Measurements from ENCODE around the gene RAD51B.

DNA sequence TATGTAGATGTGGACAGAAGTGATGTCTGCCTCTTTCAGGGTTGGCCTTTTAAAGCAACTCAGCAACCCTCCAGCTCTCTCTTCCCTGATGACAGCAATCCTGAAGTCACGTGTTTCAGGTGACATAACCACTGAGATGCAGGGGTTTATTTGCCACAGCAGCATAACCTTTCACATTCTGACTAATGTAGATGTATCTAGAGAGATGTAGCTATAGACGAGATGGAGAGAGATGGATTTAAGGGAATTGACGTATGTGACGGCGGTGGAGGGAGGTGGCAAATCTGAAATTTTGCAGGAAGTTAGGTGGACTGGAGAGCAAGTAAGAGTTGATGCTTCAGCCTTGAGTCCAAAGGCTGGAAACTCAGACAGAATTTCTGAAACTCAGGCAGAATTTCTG is 847.3 kb downstream of the RAD51B start:
- TF ChIP-seq, protein P1, sequence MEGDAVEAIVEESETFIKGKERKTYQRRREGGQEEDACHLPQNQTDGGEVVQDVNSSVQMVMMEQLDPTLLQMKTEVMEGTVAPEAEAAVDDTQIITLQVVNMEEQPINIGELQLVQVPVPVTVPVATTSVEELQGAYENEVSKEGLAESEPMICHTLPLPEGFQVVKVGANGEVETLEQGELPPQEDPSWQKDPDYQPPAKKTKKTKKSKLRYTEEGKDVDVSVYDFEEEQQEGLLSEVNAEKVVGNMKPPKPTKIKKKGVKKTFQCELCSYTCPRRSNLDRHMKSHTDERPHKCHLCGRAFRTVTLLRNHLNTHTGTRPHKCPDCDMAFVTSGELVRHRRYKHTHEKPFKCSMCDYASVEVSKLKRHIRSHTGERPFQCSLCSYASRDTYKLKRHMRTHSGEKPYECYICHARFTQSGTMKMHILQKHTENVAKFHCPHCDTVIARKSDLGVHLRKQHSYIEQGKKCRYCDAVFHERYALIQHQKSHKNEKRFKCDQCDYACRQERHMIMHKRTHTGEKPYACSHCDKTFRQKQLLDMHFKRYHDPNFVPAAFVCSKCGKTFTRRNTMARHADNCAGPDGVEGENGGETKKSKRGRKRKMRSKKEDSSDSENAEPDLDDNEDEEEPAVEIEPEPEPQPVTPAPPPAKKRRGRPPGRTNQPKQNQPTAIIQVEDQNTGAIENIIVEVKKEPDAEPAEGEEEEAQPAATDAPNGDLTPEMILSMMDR (IDR thresholded peaks at IDR 0.05 in 2 of 3, conservative IDR thresholded peaks at IDR 0.05 in 1 of 3; ENCODE audit: borderline replicate concordance in 1 of 3, insufficient read depth in 1 of 3, low read depth in 2 of 3, low read length in 2 of 3), result no peak
- TF ChIP-seq POLR2A (IDR thresholded peaks at IDR 0.05; ENCODE audit: borderline replicate concordance, extremely low read depth, insufficient read depth, insufficient read length) (no peak), SIN3A (IDR thresholded peaks at IDR 0.05; ENCODE audit: low read depth) (no peak), EZH2 (IDR thresholded peaks at IDR 0.05) (no peak), SP1 (IDR thresholded peaks at IDR 0.05; ENCODE audit: low read depth) (no peak)
- TF ChIP-seq, protein P2, sequence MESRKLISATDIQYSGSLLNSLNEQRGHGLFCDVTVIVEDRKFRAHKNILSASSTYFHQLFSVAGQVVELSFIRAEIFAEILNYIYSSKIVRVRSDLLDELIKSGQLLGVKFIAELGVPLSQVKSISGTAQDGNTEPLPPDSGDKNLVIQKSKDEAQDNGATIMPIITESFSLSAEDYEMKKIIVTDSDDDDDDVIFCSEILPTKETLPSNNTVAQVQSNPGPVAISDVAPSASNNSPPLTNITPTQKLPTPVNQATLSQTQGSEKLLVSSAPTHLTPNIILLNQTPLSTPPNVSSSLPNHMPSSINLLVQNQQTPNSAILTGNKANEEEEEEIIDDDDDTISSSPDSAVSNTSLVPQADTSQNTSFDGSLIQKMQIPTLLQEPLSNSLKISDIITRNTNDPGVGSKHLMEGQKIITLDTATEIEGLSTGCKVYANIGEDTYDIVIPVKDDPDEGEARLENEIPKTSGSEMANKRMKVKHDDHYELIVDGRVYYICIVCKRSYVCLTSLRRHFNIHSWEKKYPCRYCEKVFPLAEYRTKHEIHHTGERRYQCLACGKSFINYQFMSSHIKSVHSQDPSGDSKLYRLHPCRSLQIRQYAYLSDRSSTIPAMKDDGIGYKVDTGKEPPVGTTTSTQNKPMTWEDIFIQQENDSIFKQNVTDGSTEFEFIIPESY (IDR thresholded peaks at IDR 0.05; ENCODE audit: extremely low read depth, insufficient replicate concordance, low read length), result no peak

Data from HCT116 (cell line).